ENCODE measurements around the gene KIAA1671. TPM values are rescaled to one million over a fixed set of nuclear protein-coding genes. Genes with fewer than 3 reads are reported as not detected.

The KIAA1671 gene
- polyA plus RNA-seq, 3 donors = not detected

DNA sequence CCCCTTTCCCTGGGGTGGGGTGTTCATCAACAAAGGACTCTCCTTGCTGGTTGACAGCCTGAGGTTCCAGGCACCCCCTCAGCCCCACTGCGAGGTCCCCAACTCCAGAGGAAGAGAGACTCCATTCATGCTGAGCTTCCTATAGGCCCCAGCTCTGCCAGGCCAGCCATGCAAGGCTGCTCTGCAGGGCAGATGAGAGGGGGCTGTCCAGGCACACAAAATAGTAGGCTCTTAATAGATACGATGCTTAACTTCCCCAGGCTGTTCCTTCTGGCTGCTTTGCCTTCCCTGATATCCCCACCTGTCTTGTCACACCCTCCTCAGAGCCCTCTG lies 202.1 kb downstream of the KIAA1671 start:
- Histone ChIP-seq H3K9me3 (replicated peaks in 1 of 2; ENCODE audit: control insufficient read depth in 1 of 2, insufficient read depth in 1 of 2, low read length in 2 of 2) (no peaks in the 10 kb centered on the region), H3K4me3 (replicated peaks in 1 of 3; ENCODE audit: low read depth in 2 of 3, low read length in 3 of 3) (no peak overlapping the region), H3K4me2 (replicated peaks; ENCODE audit: extremely low read depth, low read length, poor library complexity, severe bottlenecking) (no peak overlapping the region), H3K9ac (ENCODE audit: insufficient read depth, low read length, poor library complexity, severe bottlenecking) (no peak overlapping the region), H3K27ac (ENCODE audit: low read depth in 1 of 2, low read length in 2 of 2) (no peak overlapping the region), H3K36me3 (replicated peaks in 1 of 2; ENCODE audit: control insufficient read depth in 1 of 2, insufficient read depth in 2 of 2, low read length in 2 of 2) (no peaks in the 10 kb centered on the region), H2AFZ (ENCODE audit: insufficient read depth, low read depth, low read length, poor library complexity, severe bottlenecking) (no peak overlapping the region), H3K4me1 (ENCODE audit: control insufficient read depth in 1 of 2, insufficient read depth in 2 of 2, low read length in 2 of 2) (no peaks in the 10 kb centered on the region), H3K79me2 (ENCODE audit: insufficient read depth, low read length) (no peaks in the 10 kb centered on the region), H3K27me3 (ENCODE audit: control insufficient read depth in 2 of 2, insufficient read depth in 2 of 2, low read length in 2 of 2) (no peaks in the 10 kb centered on the region), H4K20me1 (ENCODE audit: insufficient read depth, low read length) (no peaks in the 10 kb centered on the region)
- intact Hi-C loops (cut with micrococcal nuclease) = no loop called here
- TF ChIP-seq, protein P1, sequence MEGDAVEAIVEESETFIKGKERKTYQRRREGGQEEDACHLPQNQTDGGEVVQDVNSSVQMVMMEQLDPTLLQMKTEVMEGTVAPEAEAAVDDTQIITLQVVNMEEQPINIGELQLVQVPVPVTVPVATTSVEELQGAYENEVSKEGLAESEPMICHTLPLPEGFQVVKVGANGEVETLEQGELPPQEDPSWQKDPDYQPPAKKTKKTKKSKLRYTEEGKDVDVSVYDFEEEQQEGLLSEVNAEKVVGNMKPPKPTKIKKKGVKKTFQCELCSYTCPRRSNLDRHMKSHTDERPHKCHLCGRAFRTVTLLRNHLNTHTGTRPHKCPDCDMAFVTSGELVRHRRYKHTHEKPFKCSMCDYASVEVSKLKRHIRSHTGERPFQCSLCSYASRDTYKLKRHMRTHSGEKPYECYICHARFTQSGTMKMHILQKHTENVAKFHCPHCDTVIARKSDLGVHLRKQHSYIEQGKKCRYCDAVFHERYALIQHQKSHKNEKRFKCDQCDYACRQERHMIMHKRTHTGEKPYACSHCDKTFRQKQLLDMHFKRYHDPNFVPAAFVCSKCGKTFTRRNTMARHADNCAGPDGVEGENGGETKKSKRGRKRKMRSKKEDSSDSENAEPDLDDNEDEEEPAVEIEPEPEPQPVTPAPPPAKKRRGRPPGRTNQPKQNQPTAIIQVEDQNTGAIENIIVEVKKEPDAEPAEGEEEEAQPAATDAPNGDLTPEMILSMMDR (IDR thresholded peaks at IDR 0.05) = no peak
- Mint-ChIP-seq H3K27me3 (ENCODE audit: low read depth in 3 of 3) (peaks cover 0 to 2% (median 1%) of the 10 kb centered on the region in 3 donors), H3K4me1 (no peaks in the 10 kb centered on the region), H3K36me3 (no peaks in the 10 kb centered on the region), H3K4me3 (no peak overlapping the region), H3K9me3 (peaks cover 0 to 1% (median 0%) of the 10 kb centered on the region in 7 donors), H3K27ac (no peak overlapping the region)
- no peak for DNase-seq
- 94% methylated on average over 2 of the region's 2 CpGs for WGBS (ENCODE audit: insufficient coverage)

DNA sequence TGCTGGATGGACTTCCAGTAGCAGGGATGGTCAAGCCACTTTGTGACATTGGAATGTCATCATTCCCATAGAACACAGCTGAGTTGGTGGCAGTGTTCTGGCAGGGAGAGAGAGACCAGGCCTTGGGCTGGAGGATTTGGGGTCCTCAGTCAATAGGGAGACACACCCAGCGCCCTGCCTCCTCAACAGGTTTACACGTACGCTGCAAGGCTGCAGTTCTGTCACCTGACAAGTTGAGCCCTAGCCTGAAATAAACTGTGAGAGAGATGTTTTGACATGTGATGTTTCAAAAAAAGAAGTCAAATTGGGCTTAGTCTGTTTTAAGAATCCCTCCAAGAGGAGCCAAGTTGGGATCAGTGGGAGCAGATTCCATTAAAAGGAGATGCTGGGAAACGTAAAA lies 204.2 kb downstream of the KIAA1671 start:
- H3K4me3 Mint-ChIP-seq = no peak overlapping the region
- Histone ChIP-seq H3K27ac (ENCODE audit: low read depth in 1 of 2, low read length in 2 of 2) (no peak overlapping the region), H3K4me1 (ENCODE audit: control insufficient read depth in 1 of 2, insufficient read depth in 2 of 2, low read length in 2 of 2) (no peaks in the 10 kb centered on the region), H3K4me3 (replicated peaks in 1 of 3; ENCODE audit: low read depth in 2 of 3, low read length in 3 of 3) (no peak overlapping the region), H3K36me3 (replicated peaks in 1 of 2; ENCODE audit: control insufficient read depth in 1 of 2, insufficient read depth in 2 of 2, low read length in 2 of 2) (no peaks in the 10 kb centered on the region), H3K9ac (ENCODE audit: insufficient read depth, low read length, poor library complexity, severe bottlenecking) (no peak overlapping the region), H2AFZ (ENCODE audit: insufficient read depth, low read depth, low read length, poor library complexity, severe bottlenecking) (no peak overlapping the region), H3K79me2 (ENCODE audit: insufficient read depth, low read length) (no peaks in the 10 kb centered on the region), H3K9me3 (replicated peaks in 1 of 2; ENCODE audit: control insufficient read depth in 1 of 2, insufficient read depth in 1 of 2, low read length in 2 of 2) (no peaks in the 10 kb centered on the region), H3K27me3 (ENCODE audit: control insufficient read depth in 2 of 2, insufficient read depth in 2 of 2, low read length in 2 of 2) (no peaks in the 10 kb centered on the region), H3K4me2 (replicated peaks; ENCODE audit: extremely low read depth, low read length, poor library complexity, severe bottlenecking) (no peak overlapping the region), H4K20me1 (ENCODE audit: insufficient read depth, low read length) (no peaks in the 10 kb centered on the region)
- H3K27ac Mint-ChIP-seq = peak overlapping the region in 1 of 7 donors; percentile 25
- intact Hi-C loops (cut with micrococcal nuclease) = no loop called here
- H3K27me3 Mint-ChIP-seq (ENCODE audit: low read depth in 3 of 3) = peaks cover 0 to 3% (median 1%) of the 10 kb centered on the region in 3 donors
- no peak for DNase-seq
- no peaks in the 10 kb centered on the region for H3K36me3 Mint-ChIP-seq
- WGBS (ENCODE audit: insufficient coverage) = no CpG with 5 or more reads among the region's 4 CpGs
- H3K4me1 Mint-ChIP-seq = no peaks in the 10 kb centered on the region
- peaks cover 0 to 1% (median 0%) of the 10 kb centered on the region in 7 donors for H3K9me3 Mint-ChIP-seq
- TF ChIP-seq, protein P1 (IDR thresholded peaks at IDR 0.05) = no peak

Measured in CD14-positive monocyte (primary cell).